Glutamatergic neuron (in vitro differentiated cells): Measurements from ENCODE around the gene NUDT7. TPM values are rescaled to one million over a fixed set of nuclear protein-coding genes. Genes with fewer than 3 reads are reported as not detected.

Experiments used
- DNase-seq: peaks from one replicate; pipeline ENCODE4 v3.0.0; 2022
- H3K27ac Mint-ChIP-seq: one replicate; pipeline ENCODE4 v1.8.0; 2020; ENCODE audit warnings: mild to moderate bottlenecking, mixed read lengths, inconsistent platforms; ENCODE audit not compliant: unreplicated experiment
- H3K27me3 Mint-ChIP-seq: one replicate; pipeline ENCODE4 v1.8.0; 2020; ENCODE audit warnings: mild to moderate bottlenecking, moderate library complexity, mixed read lengths, inconsistent platforms; ENCODE audit not compliant: unreplicated experiment
- H3K36me3 Mint-ChIP-seq: one replicate; pipeline ENCODE4 v1.8.0; 2020; ENCODE audit warnings: mild to moderate bottlenecking, mixed read lengths, inconsistent platforms; ENCODE audit not compliant: unreplicated experiment
- H3K4me1 Mint-ChIP-seq: one replicate; pipeline ENCODE4 v1.8.0; 2020; ENCODE audit warnings: mild to moderate bottlenecking, low read depth, mixed read lengths, inconsistent platforms; ENCODE audit not compliant: unreplicated experiment
- H3K4me3 Mint-ChIP-seq: one replicate; pipeline ENCODE4 v1.8.0; 2020; ENCODE audit warnings: mild to moderate bottlenecking, mixed read lengths, inconsistent platforms; ENCODE audit not compliant: unreplicated experiment
- H3K9me3 Mint-ChIP-seq: one replicate; pipeline ENCODE4 v1.8.0; 2020; ENCODE audit warnings: mild to moderate bottlenecking, moderate library complexity, mixed read lengths, inconsistent platforms; ENCODE audit not compliant: unreplicated experiment
- total RNA-seq: library from RNA; stranded (reverse); fragmentation: NEBNext Ultra II Directional; extraction: Animal tissue kit (Norgen Biotek cat#: 25700); gene quantifications from one replicate; pipeline ENCODE4 v1.2.1, GENCODE V29; 2021; ENCODE audit not compliant: unreplicated experiment
- TF ChIP-seq, protein P1 (sequence below): fragments of 200-600 bp; sonication (generic); IDR thresholded peaks from one replicate; pipeline ENCODE4 v1.5.0; 2021; ENCODE audit not compliant: partially characterized antibody, unreplicated experiment

Gene NUDT7
- total RNA-seq, 1 donor from 2014 or later = 3.0 TPM

DNA sequence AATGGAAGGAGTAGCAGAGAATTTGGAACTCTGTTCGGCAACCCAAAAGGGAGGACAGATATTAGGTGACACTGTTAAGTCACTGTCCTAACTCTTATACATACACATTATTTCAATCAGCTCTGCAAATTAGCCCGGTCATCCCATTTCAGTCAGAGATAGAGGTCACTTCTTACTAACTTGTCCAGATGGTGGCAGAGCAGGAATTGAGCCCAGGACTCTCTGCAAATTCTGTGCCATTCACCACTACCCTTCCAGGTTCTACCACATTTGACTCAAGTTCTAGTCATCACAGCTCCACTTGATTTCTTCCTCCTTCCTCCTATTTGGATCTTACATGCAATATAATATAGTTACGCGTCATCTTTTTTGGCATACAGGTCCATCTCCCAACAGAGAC is 35.9 kb upstream of the NUDT7 start:
- Mint-ChIP-seq H3K27me3 (no peaks in the 10 kb centered on the region), H3K9me3 (no peaks in the 10 kb centered on the region), H3K4me3 (no peak overlapping the region), H3K36me3 (no peaks in the 10 kb centered on the region), H3K27ac (no peak overlapping the region), H3K4me1 (peaks cover 11% of the 10 kb centered on the region)
- no peak for DNase-seq
- TF ChIP-seq, protein P1, sequence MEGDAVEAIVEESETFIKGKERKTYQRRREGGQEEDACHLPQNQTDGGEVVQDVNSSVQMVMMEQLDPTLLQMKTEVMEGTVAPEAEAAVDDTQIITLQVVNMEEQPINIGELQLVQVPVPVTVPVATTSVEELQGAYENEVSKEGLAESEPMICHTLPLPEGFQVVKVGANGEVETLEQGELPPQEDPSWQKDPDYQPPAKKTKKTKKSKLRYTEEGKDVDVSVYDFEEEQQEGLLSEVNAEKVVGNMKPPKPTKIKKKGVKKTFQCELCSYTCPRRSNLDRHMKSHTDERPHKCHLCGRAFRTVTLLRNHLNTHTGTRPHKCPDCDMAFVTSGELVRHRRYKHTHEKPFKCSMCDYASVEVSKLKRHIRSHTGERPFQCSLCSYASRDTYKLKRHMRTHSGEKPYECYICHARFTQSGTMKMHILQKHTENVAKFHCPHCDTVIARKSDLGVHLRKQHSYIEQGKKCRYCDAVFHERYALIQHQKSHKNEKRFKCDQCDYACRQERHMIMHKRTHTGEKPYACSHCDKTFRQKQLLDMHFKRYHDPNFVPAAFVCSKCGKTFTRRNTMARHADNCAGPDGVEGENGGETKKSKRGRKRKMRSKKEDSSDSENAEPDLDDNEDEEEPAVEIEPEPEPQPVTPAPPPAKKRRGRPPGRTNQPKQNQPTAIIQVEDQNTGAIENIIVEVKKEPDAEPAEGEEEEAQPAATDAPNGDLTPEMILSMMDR = no peak

DNA sequence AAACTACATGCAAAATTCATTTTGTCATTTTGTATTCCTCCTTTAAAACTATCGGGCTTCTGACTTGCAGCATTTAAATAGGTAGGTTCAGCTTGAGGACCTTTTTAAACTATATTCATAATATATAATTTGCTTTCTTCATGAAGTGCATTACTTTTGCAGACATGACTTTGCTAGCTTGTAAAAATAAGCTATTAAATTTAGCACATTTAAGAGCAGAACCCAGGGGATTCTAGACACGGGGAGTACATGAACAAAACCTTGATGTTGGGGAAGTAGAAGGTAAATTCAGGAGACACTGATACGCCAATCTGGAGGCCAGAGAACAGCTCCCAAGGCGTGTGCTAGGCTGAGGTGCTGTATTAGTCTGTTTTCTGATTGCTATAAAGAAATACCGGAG is 32.3 kb upstream of the NUDT7 start:
- Mint-ChIP-seq H3K36me3 (no peaks in the 10 kb centered on the region), H3K27ac (no peak overlapping the region), H3K9me3 (no peaks in the 10 kb centered on the region), H3K4me3 (no peak overlapping the region), H3K27me3 (no peaks in the 10 kb centered on the region), H3K4me1 (peaks cover 3% of the 10 kb centered on the region)
- TF ChIP-seq, protein P1 = no peak
- no peak for DNase-seq

DNA sequence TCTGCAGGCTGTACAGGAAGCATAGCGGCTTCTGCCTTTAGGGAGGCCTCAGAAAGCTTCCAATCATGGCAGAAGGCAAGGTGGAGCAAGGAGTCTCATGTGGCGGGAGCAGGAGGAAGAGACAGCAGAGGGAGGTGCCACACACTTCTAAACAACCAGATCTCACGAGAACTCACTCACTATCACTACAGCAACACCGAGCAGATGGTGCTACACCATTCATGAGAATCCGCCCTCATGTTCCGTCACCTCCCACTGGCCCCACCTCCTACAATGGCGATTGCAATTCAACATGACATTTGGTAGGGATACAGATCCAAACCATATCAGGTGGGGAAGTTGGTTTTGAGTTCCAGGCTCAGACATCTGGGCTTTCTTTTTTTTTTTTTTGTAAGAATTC is 31.9 kb upstream of the NUDT7 start:
- no peak for DNase-seq
- H3K27me3 Mint-ChIP-seq = no peaks in the 10 kb centered on the region
- H3K9me3 Mint-ChIP-seq = no peaks in the 10 kb centered on the region
- H3K27ac Mint-ChIP-seq = no peak overlapping the region
- peaks cover 3% of the 10 kb centered on the region for H3K4me1 Mint-ChIP-seq
- TF ChIP-seq, protein P1 = no peak
- H3K36me3 Mint-ChIP-seq = no peaks in the 10 kb centered on the region
- H3K4me3 Mint-ChIP-seq = no peak overlapping the region

DNA sequence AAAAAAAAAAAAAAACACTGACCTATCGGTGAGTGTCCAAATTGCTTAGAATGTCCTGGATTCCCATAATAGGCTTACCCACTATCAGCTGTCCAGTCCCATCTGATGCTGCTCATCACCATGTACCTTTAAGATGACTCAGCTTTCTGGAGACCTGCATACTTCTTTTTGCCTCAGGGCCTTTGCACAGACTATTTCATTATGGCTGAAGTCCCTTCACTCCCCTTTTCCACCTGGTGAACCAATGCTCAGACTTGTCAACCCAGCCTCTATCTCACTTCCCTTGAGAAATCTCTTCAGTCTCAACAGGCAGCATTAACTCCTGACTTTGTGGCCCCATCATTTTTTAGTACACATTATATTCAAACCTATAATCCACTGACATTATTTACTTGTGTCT is 29.7 kb upstream of the NUDT7 start:
- DNase-seq = no peak
- Mint-ChIP-seq H3K27me3 (no peaks in the 10 kb centered on the region), H3K9me3 (no peaks in the 10 kb centered on the region), H3K4me3 (no peak overlapping the region), H3K27ac (no peak overlapping the region), H3K4me1 (peaks cover 5% of the 10 kb centered on the region), H3K36me3 (no peaks in the 10 kb centered on the region)
- TF ChIP-seq, protein P1 = no peak

DNA sequence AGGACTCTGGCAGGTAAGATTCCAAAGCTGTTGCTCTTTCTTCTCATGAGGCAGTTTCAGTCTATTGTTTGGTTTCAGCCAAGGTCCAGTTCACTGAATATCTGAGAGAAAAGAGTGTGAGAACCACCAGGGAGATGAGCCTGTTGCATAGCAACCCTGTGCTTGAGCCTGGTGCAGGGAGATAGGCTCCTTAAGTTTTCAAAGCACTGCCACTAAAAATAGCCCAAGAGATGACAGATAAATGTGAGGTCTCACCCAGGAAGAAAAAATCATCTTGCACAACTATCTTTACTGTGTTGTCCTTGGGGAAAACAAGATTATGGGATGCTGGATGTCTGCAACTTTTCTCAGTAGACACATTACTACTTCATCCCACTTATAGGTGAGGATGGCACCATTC is 26.2 kb upstream of the NUDT7 start:
- TF ChIP-seq, protein P1 = no peak
- H3K27me3 Mint-ChIP-seq = no peaks in the 10 kb centered on the region
- H3K36me3 Mint-ChIP-seq = no peaks in the 10 kb centered on the region
- H3K9me3 Mint-ChIP-seq = no peaks in the 10 kb centered on the region
- H3K27ac Mint-ChIP-seq = no peak overlapping the region
- no peak for DNase-seq
- peaks cover 3% of the 10 kb centered on the region for H3K4me1 Mint-ChIP-seq
- H3K4me3 Mint-ChIP-seq = no peak overlapping the region
